ENCODE data around the gene MYO16. TPM values are rescaled to one million over a fixed set of nuclear protein-coding genes. Genes with fewer than 3 reads are reported as not detected.
A peak's percentile ranks its signal among the peaks of the same experiment; 100 is the strongest.

MYO16 gene
- total RNA-seq, 1 donor from 2014 or later = 0.24 TPM

DNA sequence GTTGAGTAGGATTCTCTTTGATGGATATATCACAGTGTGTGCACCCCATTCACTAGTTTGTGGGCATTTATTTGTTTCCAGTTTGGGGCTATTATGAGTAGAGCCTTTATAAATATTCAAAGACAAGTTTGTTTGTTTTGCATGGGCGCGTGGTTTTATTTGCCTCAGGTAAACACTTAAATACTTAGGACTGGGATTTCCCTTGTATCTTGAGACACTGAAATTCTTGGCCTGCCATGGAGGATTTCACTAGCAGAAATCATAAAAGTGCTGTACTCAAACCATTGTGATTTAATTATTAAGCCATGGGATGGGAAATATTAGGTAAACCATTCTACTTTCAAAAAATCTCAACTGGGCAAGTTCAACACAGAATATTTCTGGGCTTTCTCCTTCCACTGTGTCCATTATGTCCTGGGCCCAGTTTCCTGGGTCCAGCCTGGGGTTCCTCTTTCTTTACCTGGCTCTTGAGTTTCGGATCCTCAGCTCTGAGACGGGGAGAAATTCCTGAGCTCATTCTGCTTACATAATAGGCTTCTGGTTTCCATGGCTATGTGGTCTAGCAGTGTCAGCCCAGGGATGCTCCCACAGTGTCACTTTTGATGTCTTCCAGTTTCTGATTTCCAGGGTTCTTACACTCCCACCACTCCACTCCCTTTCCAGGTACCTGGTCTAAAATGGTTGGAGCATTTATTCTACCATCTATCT, 14.4 kb downstream of the MYO16 start:
- peaks cover 7% of the 10 kb centered on the region for H3K9me3 ChIP-seq
- TF ChIP-seq CTCF (IDR thresholded peaks at IDR 0.05) = no peak
- no peaks in the 10 kb centered on the region for H3K27me3 ChIP-seq (ENCODE audit: low read depth)
- no peak for DNase-seq
- H3K36me3 ChIP-seq = no peaks in the 10 kb centered on the region
- H3K4me1 ChIP-seq = no peaks in the 10 kb centered on the region
- H3K4me3 ChIP-seq = no peak overlapping the region
- intact Hi-C loops (cut with DNase I) = no loop called here
- ATAC-seq = peak; percentile 69 to 87
- H3K27ac ChIP-seq = no peak overlapping the region

- TF ChIP-seq CTCF (IDR thresholded peaks at IDR 0.05) = no peak
- no peak overlapping the region for H3K27ac ChIP-seq
- intact Hi-C loops (cut with DNase I) = no loop called here
Observed at GRCh38 chr13:108645376-108645775, 16.0 kb downstream of the MYO16 start.

GRCh38 chr13:108650271-108650670, 20.9 kb downstream of the MYO16 start:
- Histone ChIP-seq H3K9me3 (peaks cover 4% of the 10 kb centered on the region), H3K4me3 (no peak overlapping the region), H3K27ac (no peak overlapping the region), H3K27me3 (ENCODE audit: low read depth) (no peaks in the 10 kb centered on the region), H3K36me3 (no peaks in the 10 kb centered on the region), H3K4me1 (no peaks in the 10 kb centered on the region)
- no peak for TF ChIP-seq CTCF (IDR thresholded peaks at IDR 0.05)
- no peak for DNase-seq
- intact Hi-C loops (cut with DNase I) = no loop called here
- ATAC-seq = no peak

More at GRCh38 chr13:108645376-108645775, 16.0 kb downstream of the MYO16 start:
- no peak for DNase-seq
- Histone ChIP-seq H3K9me3 (peaks cover 7% of the 10 kb centered on the region), H3K4me3 (no peak overlapping the region), H3K36me3 (no peaks in the 10 kb centered on the region), H3K27me3 (ENCODE audit: low read depth) (no peaks in the 10 kb centered on the region), H3K4me1 (no peaks in the 10 kb centered on the region)
- no peak for ATAC-seq

DNA sequence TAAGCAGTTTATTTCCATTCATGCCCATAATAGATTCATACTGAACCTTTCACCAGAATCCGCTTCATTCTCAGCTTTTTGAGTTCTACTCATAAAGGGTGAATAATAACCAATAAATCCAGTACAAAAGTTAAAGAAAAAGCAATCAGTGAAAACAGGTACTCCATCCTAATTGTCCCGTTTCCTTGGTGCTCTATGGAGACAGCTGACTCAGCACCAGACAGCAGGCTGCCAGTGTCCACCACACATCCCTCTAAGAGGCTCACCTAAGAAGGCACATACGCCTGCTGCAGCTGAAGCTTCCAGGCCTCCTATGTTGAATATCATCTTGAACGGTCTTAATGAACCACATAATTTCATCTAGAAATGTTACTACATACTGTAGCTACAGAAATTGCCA, 27.3 kb downstream of the MYO16 start:
- no peaks in the 10 kb centered on the region for H3K9me3 ChIP-seq
- no peaks in the 10 kb centered on the region for H3K27me3 ChIP-seq (ENCODE audit: low read depth)
- no peak for DNase-seq
- no peak overlapping the region for H3K27ac ChIP-seq
- no peaks in the 10 kb centered on the region for H3K4me1 ChIP-seq
- no peak overlapping the region for H3K4me3 ChIP-seq
- intact Hi-C loops (cut with DNase I) = no loop called here
- no peaks in the 10 kb centered on the region for H3K36me3 ChIP-seq
- no peak for ATAC-seq
- no peak for TF ChIP-seq CTCF (IDR thresholded peaks at IDR 0.05)

DNA sequence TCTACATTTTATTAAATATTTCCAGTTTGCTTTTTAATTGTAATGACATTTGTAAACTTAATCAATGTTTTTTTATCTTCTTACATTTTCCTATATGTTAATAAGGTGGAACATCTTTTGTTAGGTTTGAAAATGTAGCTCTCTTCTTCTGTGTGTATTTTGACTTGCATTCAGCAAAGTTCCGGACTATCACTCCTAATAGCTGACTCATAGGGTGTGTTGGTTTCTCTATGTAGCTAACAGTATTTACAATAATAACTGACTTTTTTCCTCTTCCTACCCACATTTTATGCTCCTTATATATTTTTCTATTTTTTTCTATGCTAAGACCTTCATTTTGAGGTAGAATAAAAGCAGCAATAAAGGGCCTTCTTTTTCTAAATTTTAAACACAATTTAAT, 28.1 kb downstream of the MYO16 start:
- no peak for ATAC-seq
- intact Hi-C loops (cut with DNase I) = no loop called here
- TF ChIP-seq CTCF (IDR thresholded peaks at IDR 0.05) = no peak

More for the DNA sequence above, 28.1 kb downstream of the MYO16 start:
- H3K36me3 ChIP-seq = no peaks in the 10 kb centered on the region
- no peak for DNase-seq
- no peak overlapping the region for H3K27ac ChIP-seq
- H3K9me3 ChIP-seq = no peaks in the 10 kb centered on the region
- H3K4me1 ChIP-seq = no peaks in the 10 kb centered on the region
- no peak overlapping the region for H3K4me3 ChIP-seq
- H3K27me3 ChIP-seq (ENCODE audit: low read depth) = no peaks in the 10 kb centered on the region
